GM19395 (cell line): ENCODE data around the gene AMPH.
"Not testable (repeated sequence)": the region's sequence is repeated elsewhere in the genome, so short reads cannot be mapped to it uniquely, and the experiment has no call there.

Experiments
- ATAC-seq: cut with Tn5 transposase; IDR thresholded peaks from one replicate; pipeline ENCODE4 v1.9.1; 2021; ENCODE audit warnings: mild to moderate bottlenecking, moderate library complexity; ENCODE audit not compliant: unreplicated experiment

AMPH gene

GRCh38 chr7:38358273-38358831, 272.8 kb downstream of the AMPH start:
- ATAC-seq: peak; percentile 35

GRCh38 chr7:38354271-38354851, 276.8 kb downstream of the AMPH start:
- not testable (repeated sequence) for ATAC-seq

- ATAC-seq: peak; percentile 33
Measured at GRCh38 chr7:38353431-38353881, 277.7 kb downstream of the AMPH start.

GRCh38 chr7:38351601-38352000, 279.6 kb downstream of the AMPH start:
- ATAC-seq: no peak

- ATAC-seq: not testable (repeated sequence)
Measured at GRCh38 chr7:38350777-38351176, 280.4 kb downstream of the AMPH start.

- ATAC-seq: peak; percentile 72
Measured at GRCh38 chr7:38349869-38350583, 281.1 kb downstream of the AMPH start.

GRCh38 chr7:38349126-38349795, 281.9 kb downstream of the AMPH start:
- peak; percentile 34 for ATAC-seq

- peak; percentile 59 for ATAC-seq
Measured at GRCh38 chr7:38345299-38346172, 285.6 kb downstream of the AMPH start.

GRCh38 chr7:38344741-38345140, 286.4 kb downstream of the AMPH start:
- peak; percentile 43 for ATAC-seq

- not testable (repeated sequence) for ATAC-seq
Measured at GRCh38 chr7:38342135-38342534, 289.0 kb downstream of the AMPH start.

- not testable (repeated sequence) for ATAC-seq
Measured at GRCh38 chr7:38341172-38341705, 289.9 kb downstream of the AMPH start.

GRCh38 chr7:38339953-38340819, 291.0 kb downstream of the AMPH start:
- no peak for ATAC-seq

GRCh38 chr7:38336148-38336515, 295.0 kb downstream of the AMPH start:
- ATAC-seq: not testable (repeated sequence)

- ATAC-seq: peak; percentile 95
Measured at GRCh38 chr7:38335492-38336147, 295.6 kb downstream of the AMPH start.

GRCh38 chr7:38335128-38335491, 296.1 kb downstream of the AMPH start:
- peak; percentile 8 for ATAC-seq

- ATAC-seq: no peak
Measured at GRCh38 chr7:38334163-38334562, 297.0 kb downstream of the AMPH start.
